SK-N-SH treated with all-trans-retinoic acid at 6 μM for 48 hours (cell line): ENCODE measurements around the gene VPS33A.
A peak's percentile ranks its signal among the peaks of the same experiment; 100 is the strongest.

ENCODE experiments used
- ATAC-seq: fragments of 200-7000 bp; cut with Tn5 transposase; 3 replicates; pipeline ENCODE4 v1.9.1; 2020; ENCODE audit warnings: mild to moderate bottlenecking, moderate library complexity
- ARNTL ChIP-seq: fragments of 450-650 bp; formaldehyde crosslinking; IDR thresholded peaks from 2 replicates; pipeline ENCODE4 v1.5.0; 2020; ENCODE audit warnings: low read depth, mild to moderate bottlenecking, moderate library complexity, borderline replicate concordance
- BACH2 ChIP-seq: fragments of 250-450 bp; sonication (Bioruptor Pico); IDR thresholded peaks from 2 replicates; pipeline ENCODE4 v1.9.0; 2021; ENCODE audit warnings: mild to moderate bottlenecking, borderline replicate concordance
- CREB5 ChIP-seq: fragments of 250-450 bp; sonication (Bioruptor Pico); IDR thresholded peaks from 2 replicates; pipeline ENCODE4 v1.5.1; 2020; ENCODE audit warnings: low read depth, mild to moderate bottlenecking, moderate library complexity
- CSDC2 ChIP-seq: fragments of 250-450 bp; sonication (Bioruptor Pico); IDR thresholded peaks from 2 replicates; pipeline ENCODE4 v1.5.0; 2020; ENCODE audit warnings: mild to moderate bottlenecking, moderate library complexity
- CSRNP3 ChIP-seq: fragments of 250-450 bp; sonication (Bioruptor Pico); IDR thresholded peaks from 2 replicates; pipeline ENCODE4 v1.5.1; 2021; ENCODE audit warnings: mild to moderate bottlenecking, moderate library complexity
- ESRRG ChIP-seq: fragments of 250-450 bp; sonication (Bioruptor Pico); IDR thresholded peaks from 2 replicates; pipeline ENCODE4 v1.6.1; 2021; ENCODE audit warnings: mild to moderate bottlenecking
- GLIS3 ChIP-seq: fragments of 250-450 bp; sonication (Bioruptor Pico); IDR thresholded peaks from 2 replicates; pipeline ENCODE4 v1.5.0; 2020; ENCODE audit warnings: mild to moderate bottlenecking, moderate library complexity
- ISL1 ChIP-seq: fragments of 250-450 bp; sonication (Bioruptor Pico); IDR thresholded peaks from 2 replicates; pipeline ENCODE4 v2.1.2; 2022; ENCODE audit warnings: mild to moderate bottlenecking, moderate library complexity
- OSR1 ChIP-seq: fragments of 250-450 bp; sonication (Bioruptor Pico); IDR thresholded peaks from 2 replicates; pipeline ENCODE4 v1.8.0; 2022; ENCODE audit warnings: moderate library complexity, mild to moderate bottlenecking, inconsistent platforms
- PATZ1 ChIP-seq: fragments of 250-450 bp; sonication (Bioruptor Pico); IDR thresholded peaks from 2 replicates; pipeline ENCODE4 v1.8.0; 2020; ENCODE audit warnings: mild to moderate bottlenecking, moderate library complexity, borderline replicate concordance
- POU6F1 ChIP-seq: fragments of 250-450 bp; sonication (Bioruptor Pico); IDR thresholded peaks from 2 replicates; pipeline ENCODE4 v1.8.0; 2021; ENCODE audit warnings: low read depth, mild to moderate bottlenecking, moderate library complexity, borderline replicate concordance
- PPARA ChIP-seq: fragments of 250-450 bp; sonication (Bioruptor Pico); IDR thresholded peaks from 2 replicates; pipeline ENCODE4 v1.5.0; 2020; ENCODE audit warnings: mild to moderate bottlenecking, borderline replicate concordance
- RARB ChIP-seq: fragments of 250-450 bp; sonication (Bioruptor Pico); IDR thresholded peaks from 2 replicates; pipeline ENCODE4 v1.8.0; 2021; ENCODE audit warnings: mild to moderate bottlenecking, moderate library complexity
- SNAI2 ChIP-seq: fragments of 250-450 bp; sonication (Bioruptor Pico); IDR thresholded peaks from 2 replicates; pipeline ENCODE4 v1.5.0; 2020; ENCODE audit warnings: mild to moderate bottlenecking, moderate library complexity
- TCF4 ChIP-seq: fragments of 250-450 bp; sonication (Bioruptor Pico); IDR thresholded peaks from 2 replicates; pipeline ENCODE4 v1.8.0; 2021; ENCODE audit warnings: mild to moderate bottlenecking, moderate library complexity, borderline replicate concordance
- TOX ChIP-seq: fragments of 250-450 bp; sonication (Bioruptor Pico); IDR thresholded peaks from 2 replicates; pipeline ENCODE4 v1.8.0; 2021; ENCODE audit warnings: mild to moderate bottlenecking, moderate library complexity, borderline replicate concordance
- ZC3H10 ChIP-seq: fragments of 250-450 bp; sonication (Bioruptor Pico); IDR thresholded peaks from 2 replicates; pipeline ENCODE4 v1.5.1; 2021; ENCODE audit warnings: mild to moderate bottlenecking, moderate library complexity
- ZNF565 ChIP-seq: fragments of 450-650 bp; formaldehyde crosslinking; conservative IDR thresholded peaks from 2 replicates; pipeline ENCODE4 v1.5.0; 2020; ENCODE audit warnings: low read depth, mild to moderate bottlenecking, moderate library complexity
- ZNF70 ChIP-seq: fragments of 450-650 bp; formaldehyde crosslinking; IDR thresholded peaks from 2 replicates; pipeline ENCODE4 v1.5.0; 2020; ENCODE audit warnings: mild to moderate bottlenecking, moderate library complexity
- ZNF8 ChIP-seq: fragments of 450-650 bp; formaldehyde crosslinking; IDR thresholded peaks from 2 replicates; pipeline ENCODE4 v1.5.0; 2020; ENCODE audit warnings: mild to moderate bottlenecking, moderate library complexity

The VPS33A gene

GRCh38 chr12:122197612-122197966 lies 68.7 kb downstream of the VPS33A start:
- TF ChIP-seq PATZ1 (CRISPR knock-in tag) (no peak), POU6F1 (CRISPR knock-in tag) (no peak), ZC3H10 (CRISPR knock-in tag) (no peak), ZNF70 (CRISPR knock-in tag) (no peak), ZNF565 (CRISPR knock-in tag) (no peak)
- ATAC-seq = no peak

- ATAC-seq = no peak
- TF ChIP-seq OSR1 (CRISPR knock-in tag) (no peak), ARNTL (CRISPR knock-in tag) (no peak), ZNF565 (CRISPR knock-in tag) (no peak), ZNF8 (no peak), RARB (CRISPR knock-in tag) (no peak)
Measured at GRCh38 chr12:122195405-122195804, 70.9 kb downstream of the VPS33A start.

GRCh38 chr12:122194804-122195203 lies 71.5 kb downstream of the VPS33A start:
- TF ChIP-seq ZC3H10 (CRISPR knock-in tag) (no peak), SNAI2 (CRISPR knock-in tag) (no peak), OSR1 (CRISPR knock-in tag) (no peak), BACH2 (CRISPR knock-in tag) (no peak), TCF4 (CRISPR knock-in tag) (no peak), ARNTL (CRISPR knock-in tag) (no peak)
- ATAC-seq = no peak

- TF ChIP-seq ESRRG (CRISPR knock-in tag) = no peak
- TF ChIP-seq RARB (CRISPR knock-in tag) = no peak
- no peak for TF ChIP-seq ISL1 (CRISPR knock-in tag)
- no peak for TF ChIP-seq TOX
- TF ChIP-seq GLIS3 = no peak
- TF ChIP-seq ARNTL (CRISPR knock-in tag) = no peak
- no peak for TF ChIP-seq ZNF565 (CRISPR knock-in tag)
- TF ChIP-seq ZNF70 (CRISPR knock-in tag) = no peak
- TF ChIP-seq CSRNP3 (CRISPR knock-in tag) = no peak
- TF ChIP-seq OSR1 (CRISPR knock-in tag) = no peak
- TF ChIP-seq TCF4 (CRISPR knock-in tag) = no peak
- no peak for TF ChIP-seq CSDC2
- no peak for TF ChIP-seq ZC3H10 (CRISPR knock-in tag)
- ATAC-seq = no peak
Measured at GRCh38 chr12:122192441-122192840, 73.9 kb downstream of the VPS33A start.

- TF ChIP-seq CSDC2 = no peak
- TF ChIP-seq PPARA = no peak
- TF ChIP-seq CREB5 = no peak
- no peak for TF ChIP-seq ZC3H10 (CRISPR knock-in tag)
- TF ChIP-seq ISL1 (CRISPR knock-in tag) = no peak
- no peak for TF ChIP-seq BACH2 (CRISPR knock-in tag)
- TF ChIP-seq TCF4 (CRISPR knock-in tag) = no peak
- no peak for TF ChIP-seq POU6F1 (CRISPR knock-in tag)
- no peak for TF ChIP-seq ZNF565 (CRISPR knock-in tag)
- ATAC-seq = peak; percentile 95
Measured at GRCh38 chr12:122190842-122191668, 75.2 kb downstream of the VPS33A start.
